GM18909 (cell line): Measurements from ENCODE around the gene EXD3.
"Not testable (repeated sequence)": the region's sequence is repeated elsewhere in the genome, so short reads cannot be mapped to it uniquely, and the experiment has no call there.

Experiments
- ATAC-seq: cut with Tn5 transposase; IDR thresholded peaks from one replicate; pipeline ENCODE4 v1.9.1; 2021; ENCODE audit warnings: mild to moderate bottlenecking; ENCODE audit not compliant: unreplicated experiment, poor library complexity

EXD3 gene

GRCh38 chr9:137268538-137269201, 154.3 kb downstream of the EXD3 start:
- ATAC-seq = no peak

- no peak for ATAC-seq
Measured at GRCh38 chr9:137267933-137268355, 155.0 kb downstream of the EXD3 start.

DNA sequence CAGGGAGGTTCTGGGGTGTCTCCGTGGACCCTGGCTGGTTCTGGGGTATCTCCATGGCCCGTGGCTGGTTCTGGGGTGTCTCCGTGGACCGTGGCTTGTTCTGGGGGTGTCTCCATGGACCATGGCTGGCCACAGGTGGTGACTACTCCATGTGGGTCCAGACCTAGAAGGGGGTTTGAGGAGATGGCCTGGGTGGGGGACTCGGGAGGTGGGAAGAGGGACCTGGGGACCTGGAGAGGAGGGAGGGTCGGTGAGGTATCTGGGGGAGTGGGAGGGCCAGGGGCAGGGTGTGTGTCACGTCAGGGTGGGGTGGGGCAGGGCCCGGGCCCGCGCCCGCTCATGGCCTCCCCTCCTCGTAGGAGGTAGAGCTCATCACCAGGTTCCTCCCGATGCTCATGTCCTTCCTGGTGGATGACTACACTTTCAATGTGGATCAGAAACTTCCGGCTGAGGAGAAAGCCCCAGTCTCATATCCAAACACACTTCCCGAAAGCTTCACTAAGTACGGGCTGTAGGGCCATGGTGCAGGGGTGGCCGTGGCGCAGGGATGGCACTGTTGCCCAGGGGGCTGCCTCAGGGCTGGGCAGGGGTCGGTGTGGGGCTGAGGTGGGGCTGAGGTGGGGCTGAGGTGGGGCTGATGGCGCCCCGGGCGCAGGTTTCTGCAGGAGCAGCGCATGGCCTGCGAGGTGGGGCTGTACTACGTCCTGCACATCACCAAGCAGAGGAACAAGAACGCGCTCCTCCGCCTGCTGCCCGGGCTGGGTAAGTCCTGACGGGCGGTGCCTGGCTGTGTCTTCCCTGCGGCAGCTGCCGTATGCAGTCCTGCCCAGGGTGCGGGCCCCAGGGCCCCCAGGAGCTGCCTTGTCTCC, 156.1 kb downstream of the EXD3 start:
- ATAC-seq = no peak

DNA sequence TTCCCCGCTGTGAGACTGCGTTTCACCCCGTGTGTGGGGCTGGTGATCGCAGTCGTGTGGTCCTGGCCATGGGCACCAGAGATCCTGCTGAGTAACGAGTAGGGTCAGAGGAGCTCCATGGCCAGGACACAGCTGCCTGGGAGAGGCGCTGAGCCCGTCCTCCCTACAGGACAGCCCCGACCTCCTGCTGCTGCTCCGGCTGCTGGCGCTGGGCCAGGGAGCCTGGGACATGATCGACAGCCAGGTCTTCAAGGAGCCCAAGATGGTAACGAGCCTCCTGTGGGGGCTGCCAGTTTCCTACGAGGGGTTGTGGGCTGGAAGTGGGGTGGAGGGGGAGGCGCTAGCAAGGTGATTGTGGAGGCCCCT, 156.8 kb downstream of the EXD3 start:
- ATAC-seq = no peak

GRCh38 chr9:137265496-137266161, 157.3 kb downstream of the EXD3 start:
- ATAC-seq = no peak

DNA sequence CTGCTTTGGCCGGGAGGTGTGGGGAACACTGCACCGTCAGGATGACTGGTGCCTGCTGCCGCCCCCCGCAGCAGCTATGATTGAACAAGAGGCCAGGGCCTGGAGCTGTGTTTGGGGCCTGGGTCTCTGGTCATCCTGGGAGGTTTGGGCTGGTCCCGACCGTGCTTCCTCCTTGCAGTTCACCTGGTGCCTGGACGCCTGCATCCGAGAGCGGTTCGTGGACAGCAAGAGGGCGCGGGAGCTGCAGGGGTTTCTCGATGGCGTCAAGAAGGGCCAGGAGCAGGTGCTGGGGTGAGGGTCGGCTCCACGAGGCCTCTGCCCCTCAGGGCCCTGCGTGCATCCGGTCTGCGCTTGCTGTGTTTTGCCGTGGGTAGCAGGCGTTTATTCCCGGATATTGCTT, 158.9 kb downstream of the EXD3 start:
- ATAC-seq = no peak

DNA sequence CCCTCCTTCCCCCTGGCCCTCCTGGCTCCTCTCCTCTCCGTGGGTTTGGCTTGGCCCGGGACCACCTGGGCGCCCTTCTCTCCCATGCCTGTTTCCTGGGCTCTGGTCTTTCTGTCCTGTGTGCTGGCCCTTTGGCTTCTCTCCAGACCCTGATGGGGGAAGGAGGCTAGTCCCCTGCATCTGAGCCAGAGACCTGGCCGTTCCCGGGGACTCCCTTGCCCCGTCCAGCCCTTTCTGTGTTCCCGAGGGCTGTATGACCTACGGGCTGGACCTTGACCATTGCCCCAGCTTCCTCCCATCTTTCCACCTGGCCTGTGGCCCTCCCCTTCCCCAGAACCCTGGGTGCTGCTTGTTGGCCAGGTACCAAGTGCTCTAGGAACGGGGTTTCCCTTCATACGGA, 159.5 kb downstream of the EXD3 start:
- ATAC-seq = no peak

DNA sequence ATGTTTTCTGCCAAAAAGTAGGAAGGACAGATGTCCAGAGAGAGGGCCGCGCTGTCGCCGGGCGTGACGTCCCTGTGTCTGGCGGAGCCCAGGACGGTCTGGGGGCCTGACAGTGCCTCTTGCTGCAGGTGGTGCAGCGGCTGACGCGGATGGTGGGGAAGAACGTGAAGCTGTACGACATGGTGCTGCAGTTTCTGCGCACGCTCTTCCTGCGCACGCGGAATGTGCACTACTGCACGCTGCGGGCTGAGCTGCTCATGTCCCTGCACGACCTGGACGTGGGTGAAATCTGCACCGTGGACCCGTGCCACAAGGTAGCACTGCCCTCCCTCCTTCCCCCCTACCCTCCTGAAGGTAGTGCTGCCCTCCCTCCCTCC, 160.1 kb downstream of the EXD3 start:
- ATAC-seq = no peak

- ATAC-seq = not testable (repeated sequence)
Measured at GRCh38 chr9:137262173-137262908, 160.6 kb downstream of the EXD3 start.
